Spleen (tissue), 7 donors: ENCODE results near the gene EPB41L4A.

Experiments used
- CTCF ChIP-seq, 11 experiments: fragments of 200-600 bp in 7 of 11; fragments of 450-650 bp in 4 of 11; sonication (generic) in 4 of 11; IDR thresholded peaks in 8 of 11; conservative IDR thresholded peaks in 3 of 11; 1 replicate in 7 of 11; 2 replicates in 4 of 11; pipeline versions ENCODE4 v1.4.0 to v1.8.0; 2016 to 2021; ENCODE audit warnings: antibody characterized with exemption in 11 of 11, inconsistent platforms in 4 of 11, mild to moderate bottlenecking in 1 of 11
- POLR2A ChIP-seq, 3 donors: fragments of 450-650 bp; IDR thresholded peaks; one replicate each; pipeline ENCODE4 v1.5.1; 2017; ENCODE audit warnings: antibody characterized with exemption in 3 of 3, mild to moderate bottlenecking in 1 of 3
- POLR2AphosphoS5 ChIP-seq, 3 donors: sonication (generic); formaldehyde crosslinking; IDR thresholded peaks; one replicate each; pipeline ENCODE4 v1.5.1; 2017; ENCODE audit warnings: antibody characterized with exemption in 3 of 3
- donor health status: DM: no; HTN: no; CAD: no; lungs with moderate emphysema.
- donor health status: DM: no; HTN: no; CAD: no.
- donor health status: DM: no; HTN: no; CAD: no.

DNA sequence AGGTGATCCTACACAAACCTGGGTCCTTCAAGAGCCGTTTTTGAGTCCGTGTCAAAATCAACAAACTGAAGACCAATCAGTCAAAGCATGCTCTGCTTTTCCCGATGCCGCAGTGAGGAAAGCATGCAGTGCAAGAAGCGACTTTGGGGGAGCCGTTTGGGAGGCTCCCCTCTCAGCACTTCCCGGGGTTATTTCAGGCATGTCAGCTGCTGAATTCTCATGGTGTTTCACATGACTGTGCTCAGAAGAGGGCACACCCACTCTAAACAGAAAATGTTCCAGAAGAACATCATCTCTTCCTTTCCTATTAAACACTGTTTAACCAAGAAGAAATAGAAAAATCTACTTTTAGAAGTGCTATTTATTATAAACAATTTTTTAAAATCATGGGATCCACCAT, 125.5 kb downstream of the EPB41L4A start:
- TF ChIP-seq CTCF (IDR thresholded peaks at IDR 0.05 in 8 of 11, conservative IDR thresholded peaks at IDR 0.05 in 3 of 11): no peak
- no peak for TF ChIP-seq POLR2AphosphoS5 (IDR thresholded peaks at IDR 0.05)
- TF ChIP-seq POLR2A (IDR thresholded peaks at IDR 0.05): no peak
